GM19099 (cell line): ENCODE results near the gene BMAL1.

Experiments
- POLR2A ChIP-seq: IDR thresholded peaks from 3 replicates; pipeline ENCODE4 v1.6.1; 2011; ENCODE audit warnings: low read depth; ENCODE audit not compliant: insufficient read length; ENCODE audit errors: extremely low read depth

Gene BMAL1

DNA sequence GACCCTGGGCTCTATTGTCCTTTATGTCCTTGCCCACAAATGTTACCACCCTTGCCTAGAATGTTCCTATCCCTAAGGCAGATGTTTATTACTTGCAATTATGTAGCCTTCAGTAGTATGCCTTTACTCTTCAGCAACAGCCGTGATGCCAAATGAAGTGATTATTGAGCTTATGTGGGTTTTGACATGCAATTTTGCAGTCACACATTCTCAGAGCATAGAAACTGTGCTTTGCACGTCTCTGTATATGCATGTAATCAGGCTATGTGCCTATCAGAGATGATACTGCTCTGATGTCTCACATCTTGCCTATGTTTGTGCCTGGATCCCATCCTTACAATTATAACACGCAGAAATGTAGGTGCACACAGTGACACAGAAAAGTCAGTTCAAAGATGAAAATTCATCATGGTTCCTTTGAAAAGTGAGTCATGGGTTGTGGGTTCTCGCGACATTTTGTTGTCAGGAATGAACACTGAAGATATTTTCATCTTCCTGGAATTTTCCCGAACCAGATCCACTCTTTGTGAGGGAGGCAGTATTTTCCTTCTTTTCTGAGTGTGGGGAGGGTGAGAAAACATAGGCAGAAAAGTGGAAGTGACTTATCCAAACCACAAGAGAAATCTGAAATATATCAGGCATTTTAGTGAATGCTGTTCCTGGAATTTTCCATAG lies 81.1 kb downstream of the BMAL1 start:
- TF ChIP-seq POLR2A: no peak

DNA sequence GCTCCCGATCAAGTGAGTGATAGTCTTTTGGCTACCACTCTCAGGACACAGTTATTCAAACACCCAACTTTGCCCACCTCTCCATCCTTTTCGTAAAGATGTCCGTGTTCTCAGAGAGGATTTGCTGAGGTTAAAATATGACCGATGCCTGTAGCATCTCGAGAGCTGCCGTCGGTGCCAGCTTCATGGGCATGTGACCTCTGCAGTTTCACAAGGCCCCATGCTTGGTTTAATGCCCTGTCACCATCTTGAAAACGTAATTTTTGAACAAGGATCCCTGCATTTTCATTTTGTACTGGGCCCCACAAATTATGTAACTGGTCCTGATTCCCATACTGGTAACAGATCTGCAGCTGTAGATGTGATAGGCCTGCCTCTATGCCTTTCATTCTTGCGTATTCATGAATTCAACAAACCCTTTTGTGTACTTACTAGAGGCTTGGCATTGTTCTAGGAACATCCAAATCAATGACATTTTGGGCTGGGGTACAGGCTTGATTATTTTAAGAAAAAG lies 85.1 kb downstream of the BMAL1 start:
- TF ChIP-seq POLR2A: no peak

- TF ChIP-seq POLR2A: no peak
Observed at GRCh38 chr11:13364388-13364787, 86.8 kb downstream of the BMAL1 start.

- no peak for TF ChIP-seq POLR2A
Observed at GRCh38 chr11:13366266-13367026, 88.9 kb downstream of the BMAL1 start.

DNA sequence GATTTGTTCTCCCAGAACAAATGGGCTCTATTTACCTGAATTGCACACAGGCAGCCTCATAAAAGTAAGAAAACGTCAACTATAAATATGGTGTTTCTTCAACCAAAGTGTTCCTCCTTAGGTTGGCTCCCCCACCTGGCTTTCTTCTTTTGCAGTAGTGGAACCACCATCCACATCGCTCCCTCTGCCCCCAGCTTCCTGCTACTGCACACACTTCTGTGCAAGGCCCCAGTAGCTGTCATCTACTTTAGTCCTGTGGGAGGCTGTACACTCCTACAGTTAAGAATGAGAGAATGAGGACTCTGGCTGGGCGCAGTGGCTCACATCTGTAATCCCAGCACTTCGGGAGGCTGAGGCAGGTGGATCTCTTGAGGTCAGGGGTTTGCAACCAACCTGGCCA lies 89.5 kb downstream of the BMAL1 start:
- TF ChIP-seq POLR2A: no peak

DNA sequence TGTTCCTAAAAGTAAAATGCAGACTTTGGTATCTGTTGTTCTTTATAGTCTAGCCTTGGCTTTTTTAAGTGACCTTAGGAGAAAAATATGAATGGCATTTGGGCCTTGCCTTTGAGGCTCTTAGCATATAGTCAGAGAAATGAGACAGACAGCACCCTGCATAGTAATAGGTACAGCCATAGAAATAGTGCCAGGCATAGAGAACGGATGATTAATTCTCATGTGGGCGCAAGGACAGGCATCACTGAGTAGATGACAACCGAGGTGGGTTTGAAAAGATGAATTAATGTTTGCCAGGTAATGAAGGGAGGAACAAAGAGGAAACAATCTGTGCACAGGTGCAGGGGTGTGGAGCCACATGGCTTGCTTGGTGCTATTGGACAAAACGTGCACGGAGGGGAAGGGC lies 90.5 kb downstream of the BMAL1 start:
- TF ChIP-seq POLR2A: no peak

GRCh38 chr11:13373216-13373615 lies 95.6 kb downstream of the BMAL1 start:
- no peak for TF ChIP-seq POLR2A

DNA sequence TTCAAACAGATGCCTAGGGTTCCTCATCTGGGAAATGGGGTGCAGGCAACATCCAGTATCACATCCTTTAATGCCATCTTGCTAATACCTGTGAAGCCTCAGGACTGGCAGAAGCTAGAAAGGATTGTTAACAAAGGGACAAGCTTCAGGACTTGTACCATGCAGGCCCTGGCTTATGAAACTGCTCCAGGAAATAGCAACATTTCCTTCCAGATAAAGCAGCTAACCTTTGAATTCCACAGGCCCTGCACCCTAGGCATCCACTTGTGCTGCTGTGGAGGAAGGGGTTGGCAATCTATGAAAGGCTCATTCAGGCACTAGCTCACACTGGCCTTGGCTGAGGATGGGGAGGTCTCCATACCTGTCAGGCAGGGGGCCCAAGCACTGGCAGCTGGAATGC lies 98.2 kb downstream of the BMAL1 start:
- TF ChIP-seq POLR2A: no peak

DNA sequence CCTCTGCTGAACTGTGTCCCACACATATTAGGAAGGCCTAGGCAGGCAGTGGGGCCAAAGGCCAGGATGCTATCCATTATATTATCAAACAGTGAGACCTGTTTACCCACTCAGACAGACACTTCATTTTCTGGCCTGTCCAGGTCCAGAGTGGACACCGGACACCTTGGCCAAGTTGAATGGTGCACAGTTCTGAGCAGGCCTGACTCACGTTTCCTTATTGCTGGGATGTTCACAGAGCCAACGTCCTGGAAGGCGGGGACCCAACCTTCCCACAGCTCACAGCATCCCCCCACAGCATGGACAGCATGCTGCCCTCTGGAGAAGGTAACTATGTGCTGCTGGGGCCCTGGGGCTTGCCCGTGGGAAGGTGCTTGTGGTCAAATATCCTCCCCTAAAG lies 98.8 kb downstream of the BMAL1 start:
- no peak for TF ChIP-seq POLR2A

DNA sequence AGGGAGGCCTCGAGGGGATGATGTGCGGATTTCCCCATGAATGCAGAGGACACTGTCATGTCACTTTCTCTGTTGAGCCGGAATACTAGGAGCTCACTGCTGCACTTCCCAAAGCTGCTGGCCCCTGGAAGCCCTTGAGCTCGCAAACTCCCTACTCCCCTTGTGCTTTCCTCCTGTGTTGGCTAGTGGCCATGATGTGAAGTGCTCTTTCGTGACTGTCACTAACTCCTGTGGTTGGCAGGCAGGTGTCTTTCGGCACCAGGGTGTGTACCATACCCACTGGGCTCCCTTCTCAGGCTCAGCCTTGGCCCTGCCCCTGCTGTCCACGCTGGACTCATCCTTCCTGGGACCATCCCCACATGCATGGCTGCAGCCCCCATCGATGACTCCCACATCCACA lies 99.2 kb downstream of the BMAL1 start:
- TF ChIP-seq POLR2A: no peak

DNA sequence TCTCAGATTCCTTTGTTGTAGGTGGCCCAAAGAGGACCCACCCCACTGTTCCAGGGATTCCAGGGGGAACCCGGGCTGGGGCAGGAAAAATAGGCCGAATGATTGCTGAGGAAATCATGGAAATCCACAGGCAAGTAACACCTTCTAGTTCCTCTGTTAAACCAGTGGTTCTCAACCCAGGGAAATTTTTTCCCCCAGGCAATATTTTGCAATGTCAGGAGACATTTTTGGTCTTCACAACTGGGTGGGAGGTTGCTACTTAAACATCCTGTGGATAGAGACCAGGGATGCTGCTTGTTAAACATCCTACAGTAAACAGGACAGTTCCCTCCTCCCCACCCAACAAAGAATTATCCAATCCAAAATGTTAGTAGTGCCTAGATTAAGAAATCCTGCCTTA lies 100.7 kb downstream of the BMAL1 start:
- no peak for TF ChIP-seq POLR2A

GRCh38 chr11:13380731-13381130 lies 103.1 kb downstream of the BMAL1 start:
- TF ChIP-seq POLR2A: no peak

- TF ChIP-seq POLR2A: no peak
Observed at GRCh38 chr11:13382751-13383150, 105.2 kb downstream of the BMAL1 start.

- no peak for TF ChIP-seq POLR2A
Observed at GRCh38 chr11:13384908-13385640, 107.5 kb downstream of the BMAL1 start.

DNA sequence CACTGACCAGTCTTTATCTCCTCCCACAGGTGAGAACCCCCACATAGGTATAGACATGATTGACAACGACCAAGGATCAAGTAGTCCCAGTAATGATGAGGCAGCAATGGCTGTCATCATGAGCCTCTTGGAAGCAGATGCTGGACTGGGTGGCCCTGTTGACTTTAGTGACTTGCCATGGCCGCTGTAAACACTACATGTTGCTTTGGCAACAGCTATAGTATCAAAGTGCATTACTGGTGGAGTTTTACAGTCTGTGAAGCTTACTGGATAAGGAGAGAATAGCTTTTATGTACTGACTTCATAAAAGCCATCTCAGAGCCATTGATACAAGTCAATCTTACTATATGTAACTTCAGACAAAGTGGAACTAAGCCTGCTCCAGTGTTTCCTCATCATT lies 109.0 kb downstream of the BMAL1 start:
- TF ChIP-seq POLR2A: no peak

DNA sequence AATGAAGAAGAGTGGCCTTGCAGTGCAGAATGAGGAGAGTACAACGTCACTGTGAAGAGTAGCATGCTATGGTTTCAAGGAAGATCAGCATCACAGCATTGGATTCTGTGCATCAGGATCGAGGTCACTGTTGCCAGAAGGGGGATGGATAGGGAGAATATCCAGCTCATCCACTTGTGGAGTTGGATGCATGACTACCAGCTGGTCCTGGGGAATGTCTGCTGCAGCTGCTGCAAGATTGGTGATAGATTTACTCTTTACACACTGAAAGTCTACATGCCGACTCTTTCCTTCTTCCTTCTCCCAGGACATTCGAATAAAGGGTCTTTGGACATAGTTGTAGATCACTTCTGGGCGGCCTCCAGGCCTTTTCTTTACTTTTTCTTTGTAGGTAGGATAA lies 111.2 kb downstream of the BMAL1 start:
- no peak for TF ChIP-seq POLR2A
